Spleen (tissue), 11 donors: ENCODE data around the gene ZNF618. TPM values are rescaled to one million over a fixed set of nuclear protein-coding genes. Genes with fewer than 3 reads are reported as not detected.

ENCODE experiments used
- DNase-seq: peaks from one replicate; pipeline ENCODE4 v3.0.0-alpha.2; 2020
- H3K27ac ChIP-seq, 8 donors: fragments of 200-600 bp; sonication (generic) in 7 of 8; 1 replicate in 4 of 8; 2 replicates in 4 of 8; pipeline versions ENCODE4 v1.5.0 to v1.8.0; 2016 to 2021; ENCODE audit warnings: inconsistent platforms in 4 of 8, mild to moderate bottlenecking in 4 of 8, moderate library complexity in 1 of 8
- H3K27me3 ChIP-seq, 7 donors: fragments of 200-600 bp; sonication (generic) in 6 of 7; replicated peaks in 1 of 7; 1 replicate in 4 of 7; 2 replicates in 3 of 7; pipeline versions ENCODE4 v1.5.0 to v1.8.0; 2016 to 2021; ENCODE audit warnings: inconsistent platforms in 3 of 7, mild to moderate bottlenecking in 1 of 7
- H3K36me3 ChIP-seq, 6 donors: fragments of 200-600 bp; sonication (generic) in 5 of 6; 1 replicate in 4 of 6; 2 replicates in 2 of 6; pipeline versions ENCODE4 v1.5.0 to v1.8.0; 2016 to 2021; ENCODE audit warnings: inconsistent platforms in 2 of 6
- H3K4me1 ChIP-seq, 6 donors: fragments of 200-600 bp; sonication (generic) in 5 of 6; 1 replicate in 3 of 6; 2 replicates in 3 of 6; pipeline versions ENCODE4 v1.5.0 to v1.8.0; 2016 to 2021; ENCODE audit warnings: inconsistent platforms in 3 of 6
- H3K4me3 ChIP-seq, 8 donors: fragments of 200-600 bp; sonication (generic) in 7 of 8; 1 replicate in 4 of 8; 2 replicates in 4 of 8; pipeline versions ENCODE4 v1.5.0 to v1.8.0; 2016 to 2021; ENCODE audit warnings: inconsistent platforms in 4 of 8, mild to moderate bottlenecking in 4 of 8, moderate library complexity in 2 of 8
- H3K9me3 ChIP-seq, 8 donors: fragments of 200-600 bp; sonication (generic) in 7 of 8; 1 replicate in 4 of 8; 2 replicates in 4 of 8; pipeline versions ENCODE4 v1.5.0 to v1.8.0; 2016 to 2021; ENCODE audit warnings: inconsistent platforms in 4 of 8
- CTCF ChIP-seq, 11 experiments: fragments of 200-600 bp in 7 of 11; fragments of 450-650 bp in 4 of 11; sonication (generic) in 4 of 11; IDR thresholded peaks in 8 of 11; conservative IDR thresholded peaks in 3 of 11; 1 replicate in 7 of 11; 2 replicates in 4 of 11; pipeline versions ENCODE4 v1.4.0 to v1.8.0; 2016 to 2021; ENCODE audit warnings: antibody characterized with exemption in 11 of 11, inconsistent platforms in 4 of 11, mild to moderate bottlenecking in 1 of 11
- POLR2A ChIP-seq, 3 donors: fragments of 450-650 bp; IDR thresholded peaks; one replicate each; pipeline ENCODE4 v1.5.1; 2017; ENCODE audit warnings: antibody characterized with exemption in 3 of 3, mild to moderate bottlenecking in 1 of 3
- POLR2AphosphoS5 ChIP-seq, 3 donors: sonication (generic); formaldehyde crosslinking; IDR thresholded peaks; one replicate each; pipeline ENCODE4 v1.5.1; 2017; ENCODE audit warnings: antibody characterized with exemption in 3 of 3
- WGBS, 5 donors: extraction: QIAGEN DNeasy Blood & Tissue Kit in 3 of 5; methylation state at CpG; one replicate each; pipeline versions ENCODE4 v1.1.5 to v1.1.7; 2013 to 2018; 5-methylcytosine and 5-hydroxymethylcytosine counted together
- intact Hi-C: fragments of 100-400 bp; cut with DNase I; formaldehyde crosslinking; loops from one replicate; pipeline ENCODE4 v1.15.0; 2023; ENCODE audit warnings: low total_unique reads
- polyA plus RNA-seq, 3 donors: library from polyadenylated mRNA; stranded (reverse); fragments of 200-250 nt; gene quantifications; one replicate each; pipeline ENCODE4 v1.2.1, GENCODE V29; 2013
- total RNA-seq, 7 donors: library from RNA; depleted of rRNA in 3 of 7; stranded (reverse); fragments of >200 nt in 3 of 7; fragmentation: NEBNext Ultra II Directional in 4 of 7; extraction: Animal tissue kit (Norgen Biotek cat#: 25700) in 4 of 7; gene quantifications; one replicate each; pipeline versions ENCODE4 v1.1.0 to v1.2.1, GENCODE V29; 2016 to 2021
- donor health status: healthy with polysubstance abuse.
- donor health status: DM: no; HTN: no; CAD: no; lungs with moderate emphysema.
- donor health status: DM: no; HTN: no; CAD: no.
- donor health status: Bipolar disorder and iron deficiency.
- donor health status: healthy.
- donor health status: DM: no; HTN: no; CAD: no.
- donor health status: DM: yes; HTN: yes; CAD: no.

The ZNF618 gene
- total and polyA plus RNA-seq, 10 donors, result 0.58 to 14.8 (median 8.4) TPM

GRCh38 chr9:113986931-113987330, 110.8 kb downstream of the ZNF618 start:
- intact Hi-C loops, result no loop called here

GRCh38 chr9:113987526-113987925, 111.4 kb downstream of the ZNF618 start:
- DNase-seq, result no peak
- H3K4me3 ChIP-seq, result no peak overlapping the region
- H3K9me3 ChIP-seq, result no peaks in the 10 kb centered on the region
- peaks cover 8 to 23% (median 19%) of the 10 kb centered on the region in 6 donors for H3K4me1 ChIP-seq
- intact Hi-C loops, result no loop called here
- TF ChIP-seq CTCF (IDR thresholded peaks at IDR 0.05 in 8 of 11, conservative IDR thresholded peaks at IDR 0.05 in 3 of 11), result no peak
- TF ChIP-seq POLR2AphosphoS5 (IDR thresholded peaks at IDR 0.05), result no peak
- no peak for TF ChIP-seq POLR2A (IDR thresholded peaks at IDR 0.05)
- H3K36me3 ChIP-seq, result peaks cover 0 to 24% (median 0%) of the 10 kb centered on the region in 6 donors
- no peak overlapping the region for H3K27ac ChIP-seq
- whole genome bisulfite sequencing, 5 donors, result 82 to 94% (median 87%) methylated on average over 12 of the region's 12 CpGs
- H3K27me3 ChIP-seq, result no peaks in the 10 kb centered on the region

More at GRCh38 chr9:113986931-113987330, 110.8 kb downstream of the ZNF618 start:
- 40 to 100% (median 91%) methylated on average over 1 of the region's 1 CpG for WGBS, 5 donors
- Histone ChIP-seq H3K27me3 (no peaks in the 10 kb centered on the region), H3K9me3 (no peaks in the 10 kb centered on the region), H3K27ac (no peak overlapping the region), H3K4me3 (no peak overlapping the region), H3K36me3 (peaks cover 0 to 24% (median 0%) of the 10 kb centered on the region in 6 donors), H3K4me1 (peaks cover 5 to 17% (median 13%) of the 10 kb centered on the region in 6 donors)
- no peak for TF ChIP-seq POLR2A (IDR thresholded peaks at IDR 0.05)
- TF ChIP-seq POLR2AphosphoS5 (IDR thresholded peaks at IDR 0.05), result no peak
- no peak for TF ChIP-seq CTCF (IDR thresholded peaks at IDR 0.05 in 8 of 11, conservative IDR thresholded peaks at IDR 0.05 in 3 of 11)
- DNase-seq, result no peak

- H3K4me1 ChIP-seq, result peaks cover 17 to 32% (median 28%) of the 10 kb centered on the region in 6 donors
- H3K27ac ChIP-seq, result no peak overlapping the region
- H3K9me3 ChIP-seq, result no peaks in the 10 kb centered on the region
- TF ChIP-seq POLR2A (IDR thresholded peaks at IDR 0.05), result no peak
- no peak for TF ChIP-seq POLR2AphosphoS5 (IDR thresholded peaks at IDR 0.05)
- TF ChIP-seq CTCF (IDR thresholded peaks at IDR 0.05 in 8 of 11, conservative IDR thresholded peaks at IDR 0.05 in 3 of 11), result no peak
- H3K36me3 ChIP-seq, result peaks cover 0 to 24% (median 0%) of the 10 kb centered on the region in 6 donors
- no peak for DNase-seq
- no peaks in the 10 kb centered on the region for H3K27me3 ChIP-seq
- 93 to 97% (median 95%) methylated on average over 23 of the region's 23 CpGs for WGBS, 5 donors
- no peak overlapping the region for H3K4me3 ChIP-seq
- intact Hi-C loops, result no loop called here
Observed at GRCh38 chr9:113988385-113989016, 112.4 kb downstream of the ZNF618 start.

- Histone ChIP-seq H3K4me3 (no peak overlapping the region), H3K4me1 (peaks cover 24 to 39% (median 35%) of the 10 kb centered on the region in 6 donors), H3K36me3 (peaks cover 0 to 24% (median 0%) of the 10 kb centered on the region in 6 donors), H3K27ac (no peak overlapping the region), H3K27me3 (no peaks in the 10 kb centered on the region), H3K9me3 (no peaks in the 10 kb centered on the region)
- WGBS, 5 donors, result 82 to 93% (median 93%) methylated on average over 12 of the region's 12 CpGs
- intact Hi-C loops, result no loop called here
- TF ChIP-seq CTCF (IDR thresholded peaks at IDR 0.05 in 8 of 11, conservative IDR thresholded peaks at IDR 0.05 in 3 of 11), result no peak
- no peak for TF ChIP-seq POLR2AphosphoS5 (IDR thresholded peaks at IDR 0.05)
- TF ChIP-seq POLR2A (IDR thresholded peaks at IDR 0.05), result no peak
- no peak for DNase-seq
Observed at GRCh38 chr9:113989017-113989713, 113.1 kb downstream of the ZNF618 start.
